Stimulated activated CD8-positive, alpha-beta memory T cell treated with anti-CD3 and anti-CD28 coated beads, Interleukin-12 subunit alpha, Interleukin-12 subunit beta, amount 100 ng/mL, for 4 hours (primary cell): ENCODE data around the gene ANKRD23.
"Not testable (repeated sequence)": the region's sequence is repeated elsewhere in the genome, so short reads cannot be mapped to it uniquely, and the experiment has no call there.

ENCODE experiments used
- DNase-seq: peaks from one replicate; pipeline ENCODE4 v3.0.0-alpha.2; 2020; ENCODE audit warnings: low read depth

The ANKRD23 gene

DNA sequence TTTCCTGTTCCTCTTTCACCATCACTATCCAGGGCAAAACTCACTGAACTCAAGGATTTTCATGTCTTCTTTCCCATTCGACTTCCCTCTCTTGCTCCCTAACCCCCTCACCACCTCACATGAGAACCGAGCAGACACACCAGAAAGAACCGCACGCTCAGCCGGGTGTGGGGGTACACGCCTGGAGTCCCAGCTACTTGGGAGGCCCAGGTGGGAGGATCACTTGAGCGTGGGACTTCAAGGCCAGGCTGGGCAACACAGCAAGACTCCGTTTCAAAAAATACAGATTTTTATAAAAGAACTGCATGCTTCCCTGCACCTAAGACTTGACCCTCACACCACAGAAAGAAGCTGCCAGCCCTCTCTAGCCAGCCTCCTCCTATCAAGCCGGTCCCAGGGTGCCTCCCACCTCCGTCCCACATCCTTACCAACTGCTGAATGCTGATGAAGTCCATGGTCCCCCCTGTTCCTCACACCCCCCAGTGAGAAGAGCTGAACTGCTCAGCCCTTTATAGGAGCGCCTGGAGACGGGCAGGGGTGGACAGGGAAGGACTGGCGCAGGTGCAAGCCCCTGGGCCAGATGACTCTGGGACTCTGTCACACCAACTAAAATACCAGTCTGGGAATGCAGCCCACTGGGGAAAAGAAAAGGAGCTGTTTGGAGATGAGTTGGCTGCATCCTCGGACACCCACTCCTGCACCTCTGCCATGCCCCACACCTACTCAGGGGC is at the start of gene ANKRD23:
Gene ANKRD23 (minus strand): TSS at position 484 of the 731 bp plus-strand sequence. CDS start 29 bp downstream, at position 455.
- DNase-seq = no peak

DNA sequence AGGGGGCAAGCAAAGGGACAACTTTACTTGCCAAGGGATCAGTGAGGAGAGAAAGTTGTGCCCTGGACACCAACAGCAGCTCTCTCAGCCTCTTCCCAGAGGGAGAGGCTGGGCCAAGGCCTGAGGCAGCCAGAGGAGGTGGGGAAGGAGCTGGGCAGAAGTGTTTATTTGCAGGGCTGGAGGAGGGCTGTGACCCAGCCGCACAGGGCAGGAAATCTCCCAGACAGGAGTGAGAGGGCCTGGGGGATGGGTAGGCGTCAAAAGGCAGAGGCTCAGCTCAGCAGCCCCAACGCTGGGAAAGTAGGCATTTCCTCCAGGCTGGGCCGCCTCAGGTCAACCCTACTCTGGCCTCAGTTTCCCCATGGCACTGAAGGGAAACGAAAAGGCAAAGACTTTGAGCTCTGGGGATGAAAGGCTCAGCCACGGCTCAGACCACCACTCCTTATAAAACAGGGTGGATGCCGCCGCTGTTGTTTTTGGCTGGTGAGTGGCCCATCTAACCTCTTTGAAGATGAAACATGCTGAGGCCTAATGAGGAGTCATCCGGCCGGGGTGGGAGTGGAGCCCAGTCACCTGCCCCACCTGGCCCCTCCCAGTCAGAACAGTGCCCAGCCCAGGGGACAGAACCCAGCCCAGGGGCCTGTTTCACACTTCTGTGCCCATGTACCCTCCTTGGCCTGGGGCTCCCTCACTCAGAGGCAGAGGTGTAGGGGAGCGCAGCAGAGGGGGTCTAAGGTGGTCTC is 47.9 kb upstream of the ANKRD23 start:
- no peak for DNase-seq

DNA sequence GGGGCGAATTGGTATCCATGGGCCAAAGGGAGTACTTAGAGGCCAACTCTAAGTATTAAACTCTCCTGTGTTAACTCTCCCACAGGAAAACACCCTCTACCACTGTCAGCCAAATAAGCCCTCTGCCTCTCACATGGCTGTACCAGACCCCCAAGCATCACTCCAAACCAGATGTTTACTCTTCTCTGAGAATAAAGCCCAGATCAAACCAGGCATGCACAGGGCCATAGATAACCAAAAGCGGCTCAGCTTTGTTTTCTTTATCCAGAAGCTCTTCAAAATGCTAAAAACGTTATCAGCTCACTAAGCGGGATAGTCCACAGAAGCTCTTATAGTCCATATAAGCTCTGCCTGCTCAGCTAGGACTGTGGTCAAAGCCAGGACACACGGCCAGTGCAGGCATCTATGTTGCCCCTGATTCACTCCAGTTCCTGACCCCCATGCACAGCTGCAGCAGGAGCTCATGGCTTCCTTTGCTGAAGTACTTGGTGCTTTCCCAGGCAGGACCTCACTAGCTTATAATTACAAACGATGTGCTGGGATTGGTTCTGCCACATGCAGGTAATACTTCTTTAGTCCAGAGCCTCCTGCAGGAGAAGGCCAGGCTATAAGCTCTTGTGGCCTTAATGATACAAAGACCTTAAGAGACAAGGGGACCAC is 47.0 kb upstream of the ANKRD23 start:
- no peak for DNase-seq

DNA sequence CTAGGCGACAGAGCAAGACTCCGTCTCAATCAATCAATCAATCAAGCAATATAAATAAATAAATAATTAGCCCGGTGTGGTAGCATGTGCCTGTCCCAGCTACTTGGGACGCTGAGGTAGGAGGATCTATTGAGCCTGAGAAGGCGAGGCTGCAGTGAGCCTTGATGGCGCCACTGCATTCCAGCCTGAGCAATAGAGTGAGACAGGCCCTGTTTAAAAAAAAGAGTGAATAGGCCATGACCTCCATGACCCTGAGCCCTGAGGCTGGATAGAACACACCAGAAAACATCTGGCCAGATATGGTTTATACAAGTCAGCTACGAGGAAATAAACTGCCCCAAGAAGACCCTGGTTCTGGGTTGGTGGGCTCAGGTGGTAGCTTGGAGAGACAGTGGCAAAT is 46.4 kb upstream of the ANKRD23 start:
- no peak for DNase-seq

DNA sequence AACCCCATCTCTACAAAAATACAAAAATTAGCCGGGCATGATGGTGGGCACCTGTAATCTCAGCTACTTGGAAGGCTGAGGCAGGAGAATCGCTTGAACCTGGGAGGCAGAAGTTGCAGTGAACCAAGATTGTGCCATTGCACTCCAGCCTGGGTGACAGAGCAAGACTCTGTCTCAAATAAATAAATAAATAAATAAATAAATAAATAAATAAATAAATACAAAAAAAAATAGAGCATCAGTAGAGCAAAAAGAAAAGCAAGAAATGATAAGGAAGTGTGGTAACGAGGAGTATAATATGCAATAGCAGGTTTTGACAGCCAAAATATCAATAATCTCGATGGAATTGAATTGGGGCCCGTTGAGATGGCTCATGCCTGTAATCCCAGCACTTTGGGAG is 45.7 kb upstream of the ANKRD23 start:
- DNase-seq = not testable (repeated sequence)

DNA sequence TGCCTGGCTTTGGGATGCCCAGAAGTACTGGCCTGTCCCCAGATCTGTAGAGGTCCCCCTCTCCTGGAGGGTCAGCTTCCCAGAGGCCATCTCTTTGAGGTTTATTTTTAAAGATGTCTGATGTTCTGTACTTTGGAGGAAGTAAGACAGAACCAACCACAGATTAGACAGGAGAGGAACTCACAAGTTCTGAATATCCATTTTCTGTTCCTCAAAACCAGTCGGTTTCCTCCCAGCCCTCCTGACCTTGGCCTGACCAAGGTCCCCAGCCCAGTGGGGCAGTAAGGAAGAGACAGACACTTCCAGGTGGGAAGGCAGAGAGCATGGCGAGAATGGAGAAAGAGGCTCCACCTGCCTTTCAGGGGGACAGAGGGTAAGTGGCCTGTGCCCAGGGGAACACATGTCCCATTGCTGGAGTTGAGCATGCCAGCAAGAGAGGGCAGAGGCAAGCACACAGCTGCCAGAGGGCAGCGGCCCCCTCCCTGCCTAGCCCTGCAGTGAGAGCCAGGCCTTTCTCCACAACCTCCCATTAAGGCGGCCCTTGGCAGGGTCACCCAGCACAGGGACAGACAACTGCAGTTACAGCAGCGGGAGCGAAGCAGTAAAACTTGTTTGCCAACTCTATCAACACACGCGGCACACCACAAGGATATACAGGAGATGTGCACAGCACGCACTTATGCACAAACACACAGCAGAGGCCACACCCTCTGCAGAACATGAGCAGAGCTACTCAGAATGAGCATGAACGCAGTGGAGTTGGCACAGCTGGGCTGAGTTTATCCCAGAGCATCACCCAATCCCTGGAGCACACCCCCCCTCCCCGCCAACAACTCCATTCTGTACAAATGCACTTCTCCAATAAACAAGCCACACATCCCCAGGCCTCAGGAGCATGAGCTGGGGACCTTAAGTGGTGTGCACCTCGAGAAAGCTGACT is 44.5 kb upstream of the ANKRD23 start:
- no peak for DNase-seq

DNA sequence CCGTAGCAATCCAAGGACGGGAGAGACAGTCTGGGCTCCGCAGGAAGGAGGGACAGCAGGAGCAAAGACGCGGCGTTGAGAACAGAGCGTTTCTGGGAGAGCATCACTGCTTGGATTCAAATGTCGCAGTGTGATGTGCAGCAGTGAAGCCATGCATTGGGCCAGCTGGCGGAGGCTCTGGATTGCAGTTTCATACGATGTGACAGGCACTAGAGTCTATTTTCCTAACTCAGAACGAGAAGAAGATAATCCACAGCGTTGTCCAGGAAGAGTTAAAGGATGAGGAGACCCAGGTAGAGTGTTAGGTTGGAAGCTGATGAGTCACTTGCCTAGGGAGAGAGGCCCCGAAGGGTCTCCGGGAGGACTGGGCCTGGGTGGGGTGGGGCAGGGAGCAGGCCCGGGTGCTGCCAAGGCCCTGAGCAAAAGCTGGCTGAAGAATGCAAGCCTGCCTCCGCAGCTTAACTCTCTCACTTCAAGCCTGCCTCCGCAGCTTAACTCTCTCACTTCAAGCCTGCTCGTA is 43.7 kb upstream of the ANKRD23 start:
- no peak for DNase-seq

DNA sequence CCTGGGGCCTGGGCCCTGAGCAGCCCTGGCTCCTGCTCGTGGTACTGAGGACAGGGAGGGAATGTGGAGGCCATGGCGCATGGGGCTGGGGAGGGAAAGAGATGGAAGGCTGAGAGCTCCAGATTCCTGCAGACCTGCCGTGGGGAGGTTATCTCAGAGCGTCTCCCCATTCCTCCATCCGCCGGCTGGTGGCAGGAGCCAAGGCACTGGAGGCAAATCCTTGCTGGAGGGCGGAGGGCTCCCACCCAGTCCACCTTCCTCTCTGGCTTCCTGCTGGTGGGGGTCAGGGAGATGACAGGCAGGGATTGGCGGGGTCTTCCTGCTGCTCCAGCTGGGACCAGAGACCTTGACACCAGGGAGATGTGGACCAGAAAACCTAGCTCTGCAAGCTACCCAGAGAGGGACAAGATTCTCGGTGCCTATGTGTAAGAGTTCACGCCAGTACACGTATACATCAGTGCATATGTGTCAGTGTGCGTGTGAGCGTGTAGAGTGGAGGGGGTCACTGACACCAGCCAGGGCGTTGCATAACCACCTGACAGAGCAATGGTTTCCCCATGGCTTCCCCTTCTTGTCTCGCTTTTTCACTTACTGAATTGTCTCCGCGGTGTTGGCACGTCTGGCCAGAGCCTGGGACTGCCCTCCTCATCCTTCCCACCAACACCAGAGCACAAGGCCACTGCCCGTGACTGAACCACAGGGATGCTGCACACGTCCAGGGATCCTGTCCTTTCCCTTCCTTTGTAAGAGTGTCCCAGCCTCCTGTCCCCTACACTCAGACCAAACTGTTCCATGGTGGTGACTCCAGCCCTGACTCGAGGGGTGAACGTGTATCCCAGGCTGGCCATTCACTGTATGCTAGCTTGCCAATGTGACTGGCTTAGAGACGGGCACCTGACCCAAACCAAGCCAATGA is 41.9 kb upstream of the ANKRD23 start:
- no peak for DNase-seq

DNA sequence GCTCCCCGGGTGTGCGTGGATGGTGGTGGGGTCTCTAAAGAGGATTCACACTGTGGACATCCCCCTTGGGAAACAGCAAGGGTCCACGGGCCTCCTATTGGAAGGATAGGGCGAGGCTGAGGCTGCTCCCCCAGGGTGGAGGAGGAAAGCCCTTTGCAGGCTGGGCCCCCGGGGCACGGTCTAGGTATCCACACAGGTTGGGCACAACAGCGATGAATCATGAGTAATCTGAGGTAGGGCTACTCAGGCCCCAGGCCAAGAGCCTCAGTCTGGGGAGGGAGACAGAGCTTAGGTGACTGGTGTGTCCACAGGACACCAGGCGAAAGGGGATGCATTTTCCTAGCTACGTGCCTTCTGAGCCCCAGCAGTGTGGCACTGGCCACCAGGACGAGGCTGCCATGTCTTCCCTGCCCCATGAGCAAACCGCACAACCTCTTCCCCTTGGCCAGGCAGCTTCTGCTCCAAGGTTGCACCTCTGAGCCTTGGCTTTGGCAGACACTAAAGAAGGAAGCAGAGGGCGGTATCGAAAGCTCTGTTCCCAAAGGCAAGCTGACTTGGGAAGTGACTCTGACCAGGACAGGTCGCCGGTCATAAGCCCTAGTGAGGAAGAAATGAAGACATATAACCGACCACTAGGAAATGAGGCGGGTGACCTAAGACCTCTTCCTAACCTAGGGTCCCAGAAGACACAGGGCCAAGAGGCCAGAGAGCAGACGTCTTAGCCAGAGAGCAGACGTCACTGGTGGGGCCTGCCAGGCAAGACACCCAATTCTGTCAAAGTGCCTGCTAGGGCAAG is 40.7 kb upstream of the ANKRD23 start:
- DNase-seq = no peak

DNA sequence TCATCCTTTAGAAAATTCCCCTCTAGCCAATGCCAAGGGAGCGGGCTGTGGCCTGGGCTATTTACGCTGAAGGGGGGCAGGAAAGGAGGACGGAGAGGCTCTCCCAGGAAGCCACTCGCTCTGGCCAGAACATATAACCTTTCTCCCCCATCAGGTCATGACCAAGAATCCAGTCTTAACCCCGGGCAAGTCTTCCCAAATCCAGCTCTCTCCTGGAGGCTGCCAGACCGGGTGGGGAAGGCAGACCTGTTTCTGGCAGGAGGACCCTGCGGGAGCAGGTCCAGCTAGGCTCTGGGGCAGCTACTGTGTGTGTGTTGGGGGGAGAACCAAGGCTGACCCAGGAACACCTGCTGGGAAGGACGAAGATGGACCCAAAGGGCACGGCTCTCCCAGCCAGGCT is 39.5 kb upstream of the ANKRD23 start:
- no peak for DNase-seq

DNA sequence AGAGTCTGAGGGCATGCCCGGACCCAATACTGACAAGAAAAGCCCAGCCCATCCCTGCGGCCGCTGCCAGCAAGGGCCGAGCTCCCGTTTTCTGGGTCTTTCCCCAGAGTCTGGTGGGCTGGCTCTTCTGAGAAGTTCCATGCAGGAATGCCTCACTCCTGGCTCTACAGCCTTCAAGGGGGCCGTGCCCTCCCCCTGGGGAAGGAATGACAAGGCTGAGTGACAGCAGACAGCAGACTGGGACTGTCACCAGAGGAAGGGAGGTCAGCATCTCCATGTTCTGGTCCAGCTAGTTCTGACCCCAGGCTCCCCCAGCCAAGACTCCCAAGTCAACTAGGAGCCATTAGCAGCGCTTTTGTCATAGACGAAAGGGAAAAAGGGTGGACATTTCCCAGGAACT is 39.1 kb upstream of the ANKRD23 start:
- no peak for DNase-seq

DNA sequence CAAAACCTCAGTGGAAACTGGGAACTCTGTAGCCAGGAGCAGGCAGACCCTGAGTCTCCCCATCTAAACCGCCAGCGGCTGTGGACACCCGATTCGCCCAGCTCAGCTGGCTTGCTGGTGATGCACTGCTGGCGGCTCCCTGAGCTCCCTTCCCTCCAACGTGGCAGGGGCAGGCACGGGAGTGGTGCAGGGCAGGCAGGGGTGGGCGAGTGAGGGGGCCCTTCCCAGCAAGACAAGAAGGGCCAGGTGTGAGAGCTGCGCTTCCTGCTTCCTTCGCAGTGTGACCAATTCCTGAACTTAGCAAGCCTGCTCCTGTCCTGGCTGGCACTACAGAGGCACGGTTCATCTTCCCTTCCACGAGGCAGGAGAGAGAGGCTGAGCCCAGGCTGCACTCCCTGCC is 38.4 kb upstream of the ANKRD23 start:
- DNase-seq = no peak

DNA sequence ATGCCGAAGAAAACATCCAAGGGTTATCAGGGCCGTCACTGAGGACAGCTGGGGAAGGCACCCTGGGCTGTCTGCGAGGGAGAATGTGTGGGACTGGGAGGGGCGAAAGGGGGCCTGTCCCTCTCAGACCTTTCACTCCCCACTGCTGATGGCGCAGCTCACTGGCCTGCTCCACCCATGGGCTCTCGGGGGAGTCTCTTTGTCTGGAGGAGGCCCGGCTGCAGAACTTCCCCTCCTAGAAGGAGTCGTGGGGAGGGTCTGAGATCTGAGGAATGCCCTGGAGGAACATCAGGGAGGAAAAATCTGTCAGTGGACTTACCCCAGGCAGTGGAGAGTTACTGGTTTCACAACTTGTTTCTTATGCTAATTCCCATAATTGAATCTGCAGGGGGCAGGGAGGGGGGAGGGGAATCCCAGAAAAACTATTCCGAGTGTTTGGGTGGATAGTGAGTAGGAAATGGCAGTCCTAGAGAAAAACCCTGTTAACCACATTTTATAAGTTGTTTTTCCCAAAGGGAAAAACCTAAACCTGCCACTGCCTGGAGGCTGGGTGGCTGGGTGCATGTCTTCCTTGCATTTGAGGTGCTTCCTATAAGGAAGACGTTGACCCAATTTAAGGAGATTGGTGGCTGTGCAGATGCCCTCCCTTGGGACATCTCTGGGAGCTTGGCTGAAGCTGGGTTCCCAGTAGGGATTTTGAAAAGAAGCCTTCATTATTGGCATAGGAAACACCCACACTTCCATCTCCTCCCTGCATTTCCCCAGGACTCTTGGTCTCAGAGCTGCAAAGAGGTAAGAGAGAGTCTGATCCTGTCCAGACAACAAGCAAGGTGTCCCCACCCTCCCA is 37.8 kb upstream of the ANKRD23 start:
- DNase-seq = no peak

DNA sequence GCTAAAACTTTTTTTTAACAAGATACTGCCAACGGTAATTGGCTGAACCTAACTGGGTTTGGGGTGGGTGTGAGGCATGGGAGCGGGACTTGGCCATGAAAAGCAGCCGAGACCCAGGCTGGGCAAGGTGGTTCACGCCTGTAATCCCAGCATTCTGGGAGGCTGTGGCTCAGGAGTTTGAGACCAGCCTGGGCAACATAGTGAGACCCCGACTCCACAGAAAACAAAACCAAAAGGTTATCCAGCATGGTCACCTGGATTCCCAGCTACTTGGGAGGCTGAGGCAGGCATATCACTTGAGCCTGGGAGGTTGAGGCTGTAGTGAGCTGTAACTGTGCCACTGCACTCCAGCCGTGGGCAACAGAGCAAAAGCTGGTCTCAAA is 37.1 kb upstream of the ANKRD23 start:
- no peak for DNase-seq

DNA sequence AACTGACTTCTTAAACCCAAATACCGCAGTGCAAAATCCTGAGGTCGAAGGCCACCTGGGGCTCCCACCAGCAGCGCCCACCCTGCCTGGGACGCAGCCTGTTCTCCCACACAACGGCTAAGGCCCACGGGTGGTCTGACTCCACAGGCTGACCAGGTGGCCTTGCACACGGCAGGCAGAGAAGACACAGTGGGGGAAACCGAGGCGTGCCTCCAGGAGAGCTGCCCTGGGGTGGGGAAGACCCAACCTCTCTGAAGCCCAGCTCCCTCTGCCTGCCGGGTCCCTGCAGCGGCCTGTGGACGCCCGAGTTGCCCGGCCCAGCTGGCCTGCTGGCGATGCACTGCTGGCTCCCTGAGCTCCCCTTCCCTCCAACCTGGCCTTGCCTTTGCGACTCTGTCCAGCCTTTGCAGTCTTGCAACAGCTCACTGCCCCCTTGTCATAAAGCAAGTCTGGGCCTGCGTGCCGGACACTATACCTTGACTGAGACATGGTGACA is 35.8 kb upstream of the ANKRD23 start:
- DNase-seq = no peak

DNA sequence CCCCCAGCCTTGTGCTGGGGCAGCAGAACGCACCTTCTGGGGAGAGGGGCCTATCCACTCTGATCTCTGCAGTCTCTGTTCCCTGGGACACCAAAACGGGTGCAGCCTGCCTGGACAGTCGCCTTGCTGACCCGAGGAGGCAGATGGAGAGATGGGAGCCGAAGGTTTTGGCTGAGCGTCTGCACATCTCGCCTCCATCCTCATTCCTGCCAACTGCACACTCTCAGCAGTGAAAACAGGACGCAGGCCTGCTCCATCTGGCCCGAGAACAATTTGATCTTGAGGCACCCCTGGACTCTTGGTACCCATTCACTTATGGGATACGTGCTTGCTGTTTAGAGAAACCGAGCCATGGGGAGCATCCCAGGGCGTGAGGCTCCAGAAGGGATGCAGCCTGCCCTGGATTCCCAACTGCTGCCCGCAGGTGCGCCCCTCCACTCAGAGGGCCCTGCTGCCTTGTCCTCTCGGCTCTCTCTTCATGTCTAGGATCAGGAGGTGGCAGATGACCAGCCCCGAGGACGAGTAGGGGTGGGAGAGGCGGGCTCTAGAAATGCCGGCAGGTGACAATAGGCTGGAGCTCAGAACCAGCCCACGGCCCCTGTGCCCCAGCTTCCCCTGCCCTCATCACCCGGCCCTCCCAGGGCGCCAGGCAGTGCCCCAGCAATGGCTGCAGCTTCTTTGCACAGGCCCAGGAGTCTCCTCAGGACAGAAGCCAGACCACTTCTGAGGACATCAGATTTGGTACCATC is 35.1 kb upstream of the ANKRD23 start:
- DNase-seq = no peak

DNA sequence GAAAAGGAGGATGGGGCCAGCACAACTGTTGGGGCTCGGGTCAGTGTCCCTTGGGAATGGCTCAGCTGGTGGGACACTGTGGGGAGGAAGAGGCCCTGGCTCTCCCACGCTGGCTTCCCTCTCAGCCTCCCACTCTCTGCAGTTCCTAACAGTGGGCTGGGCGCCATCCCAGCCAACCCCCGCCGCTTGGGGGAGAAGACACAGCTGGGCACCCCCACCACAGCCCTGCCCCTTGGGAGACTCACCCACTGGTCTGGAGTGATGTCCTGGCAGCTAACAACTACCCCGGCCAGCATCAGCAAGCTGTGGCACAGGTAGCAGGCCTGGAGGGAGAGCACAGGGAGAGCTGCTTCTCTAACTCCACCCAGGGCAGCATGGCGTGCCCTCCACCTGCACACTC is 34.4 kb upstream of the ANKRD23 start:
- no peak for DNase-seq

DNA sequence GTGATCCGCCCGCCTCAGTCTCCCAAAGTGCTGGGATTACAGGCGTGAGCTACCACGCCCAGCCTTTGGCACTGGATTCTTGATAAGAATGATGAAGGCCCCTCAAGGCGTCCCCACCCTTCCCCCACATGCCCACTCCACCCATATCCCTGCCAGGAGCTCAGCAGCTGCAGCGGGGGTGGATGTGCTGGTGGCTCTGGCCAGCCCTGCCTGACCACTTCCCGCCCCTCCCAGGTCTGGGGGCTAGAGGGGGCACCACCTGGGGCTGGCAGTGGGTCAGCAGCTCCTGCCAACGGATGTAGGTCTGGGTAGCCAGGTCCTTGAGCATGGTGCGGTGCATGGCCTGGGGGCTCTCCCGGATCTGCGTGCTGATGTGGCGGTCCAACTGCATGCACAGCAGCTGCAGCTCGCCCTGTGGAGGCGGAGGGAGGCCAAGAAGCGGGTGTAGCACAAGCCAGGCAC is 33.8 kb upstream of the ANKRD23 start:
- no peak for DNase-seq
